ENCODE measurements around the gene ZNF778. TPM values are rescaled to one million over a fixed set of nuclear protein-coding genes. Genes with fewer than 3 reads are reported as not detected.

The ZNF778 gene
- total and polyA plus RNA-seq, 2 of the 13 experiments (the other 11 are each of a cell fraction or from before 2014, with no cell fraction given): 3.8 to 7.2 TPM

GRCh38 chr16:89199241-89200123 is 18.0 kb upstream of the ZNF778 start:
- in situ Hi-C loops (cut with HindIII; ENCODE audit: extremely low pct_ligation_motif_present, low pct_unique_long_range_greater_than_20kb): no loop called here
- Histone ChIP-seq H3K4me1 (ENCODE audit: insufficient read depth, low read length) (peaks cover 37% of the 10 kb centered on the region), H3K27ac (ENCODE audit: extremely low read length, insufficient read depth, low read length) (peak overlapping the region; percentile 82), H3K36me3 (replicated peaks in 1 of 2; ENCODE audit: control insufficient read depth in 1 of 2, insufficient read depth in 2 of 2, low read length in 2 of 2) (peaks cover 0 to 3% of the 10 kb centered on the region in 2 experiments; a peak in 1 of 5 replicates), H2AFZ (ENCODE audit: low read length) (no peak overlapping the region), H3K79me2 (ENCODE audit: insufficient read depth, low read length) (peaks cover 19% of the 10 kb centered on the region), H4K20me1 (ENCODE audit: insufficient read depth, low read length) (no peaks in the 10 kb centered on the region), H3K4me2 (ENCODE audit: low read depth, low read length) (peak overlapping the region; percentile 98), H3K9ac (ENCODE audit: insufficient read depth, low read depth, low read length) (peak overlapping the region; percentile 92), H3K9me3 (ENCODE audit: low read length) (no peaks in the 10 kb centered on the region), H3K4me3 (replicated peaks in 1 of 3; ENCODE audit: insufficient read depth in 1 of 3, low read depth in 2 of 3, low read length in 3 of 3) (peak overlapping the region; percentile 62 to 99 (median 92)), H3K27me3 (ENCODE audit: control insufficient read depth in 1 of 2, insufficient read depth in 2 of 2, low read length in 2 of 2) (no peaks in the 10 kb centered on the region; a peak in 1 of 5 replicates)
- FAIRE-seq (no peak), ATAC-seq (peak; percentile 5), DNase-seq (ENCODE audit: low spot score) (no peak)
- BruUV-seq (replicated peaks): no TSS peak
- CTCF ChIA-PET (ENCODE audit: low intra/inter-chr PET ratio, low total read pairs): no interaction called here
- POLR2A ChIA-PET: interaction anchor here (1.0 to 4.2 kb wide), 10 partner anchors 8 to 415 kb away, joined by 3 to 44 read pairs (median 10); partner anchors contain the start of genes CDH15 and ZNF778
- WGBS (ENCODE audit: low lambda C conversion rate): 22% methylated on average over 11 of the region's 22 CpGs
- intact Hi-C loops (cut with micrococcal nuclease; ENCODE audit: unreplicated experiment): loop anchor here (2.0 kb wide), 1 partner anchor 15 kb away; no protein-coding TSS in a partner anchor
- TF ChIP-seq ZNF850 (CRISPR knock-in tag; conservative IDR thresholded peaks at IDR 0.05): no peak
- peak; percentile 28; the same call in 1 of the 2 replicates for TF ChIP-seq SNAI1 (CRISPR knock-in tag; IDR thresholded peaks at IDR 0.05; ENCODE audit: borderline replicate concordance)
- no peak for TF ChIP-seq RNF2 (conservative IDR thresholded peaks at IDR 0.05; ENCODE audit: low read depth)
- TF ChIP-seq CCAR2 (optimal IDR thresholded peaks at IDR 0.05; ENCODE audit: low read depth, low read length): no peak
- TF ChIP-seq ZNF703 (CRISPR knock-in tag; IDR thresholded peaks at IDR 0.05; ENCODE audit: borderline replicate concordance): no peak
- no peak; the same call in 1 of the 2 replicates for TF ChIP-seq ZGPAT (CRISPR knock-in tag; IDR thresholded peaks at IDR 0.05)
- no peak for TF ChIP-seq ZNF629 (CRISPR knock-in tag; conservative IDR thresholded peaks at IDR 0.05)
- TF ChIP-seq CTCF (CRISPR knock-in tag; IDR thresholded peaks at IDR 0.05): 0 out of 2 replicates have a peak, but pooled peaks have one; percentile 2
- TF ChIP-seq ZNF772 (CRISPR knock-in tag; IDR thresholded peaks at IDR 0.05): no peak
- TF ChIP-seq RBFOX2 (IDR thresholded peaks at IDR 0.05; ENCODE audit: low read depth, low read length): 0 out of 2 replicates have a peak, but pooled peaks have one; percentile 14
- no peak for TF ChIP-seq PAF1 (CRISPR knock-in tag; IDR thresholded peaks at IDR 0.05)
- no peak for TF ChIP-seq ELK4 (CRISPR knock-in tag; IDR thresholded peaks at IDR 0.05; ENCODE audit: borderline replicate concordance)
- no peak for TF ChIP-seq DDIT3 (CRISPR knock-in tag; IDR thresholded peaks at IDR 0.05)
- TF ChIP-seq CENPT (CRISPR knock-in tag; IDR thresholded peaks at IDR 0.05; ENCODE audit: low read depth): peak; percentile 89
- TF ChIP-seq ZFP62 (CRISPR knock-in tag; IDR thresholded peaks at IDR 0.05): 0 out of 2 replicates have a peak, but pooled peaks have one; percentile 44
- 0 out of 2 replicates have a peak, but pooled peaks have one; percentile 40 for TF ChIP-seq ZBTB43 (CRISPR knock-in tag; conservative IDR thresholded peaks at IDR 0.05)
- TF ChIP-seq NR2F6 (IDR thresholded peaks at IDR 0.05): no peak
- no peak for TF ChIP-seq NR2F6 (CRISPR knock-in tag; IDR thresholded peaks at IDR 0.05)

Measured in HepG2 (cell line).